WTC11 (cell line): Measurements from ENCODE around the gene MTNR1A. TPM values are rescaled to one million over a fixed set of nuclear protein-coding genes. Genes with fewer than 3 reads are reported as not detected.

Source experiments
- ATAC-seq: fragments of 200-7000 bp; cut with Tn5 transposase; 2 replicates; pipeline ENCODE4 v1.10.0; 2021; ENCODE audit warnings: mild to moderate bottlenecking, moderate library complexity
- CTCF ChIA-PET: fragments of 300-600 bp; sonication (Branson Sonifier 250); formaldehyde crosslinking; loops from one replicate; lab custom pipeline; 2021; ENCODE audit warnings: antibody characterized with exemption; lab: Charles Lee
- POLR2A ChIA-PET: fragments of 350-600 bp; sonication (Branson Sonifier 250); formaldehyde crosslinking; loops from one replicate; lab custom pipeline; 2021; ENCODE audit warnings: antibody characterized with exemption; lab: Charles Lee
- DNase-seq: peaks from one replicate; pipeline ENCODE4 v3.0.0; 2021; ENCODE audit warnings: low spot score
- H3K27ac Mint-ChIP-seq: 2 replicates; pipeline ENCODE4 v1.8.0; 2021; ENCODE audit warnings: mixed read lengths
- H3K27me3 Mint-ChIP-seq: 2 replicates; pipeline ENCODE4 v1.8.0; 2021; ENCODE audit warnings: low read depth, mild to moderate bottlenecking, moderate library complexity, mixed read lengths
- H3K36me3 Mint-ChIP-seq: 2 replicates; pipeline ENCODE4 v1.8.0; 2021; ENCODE audit warnings: mixed read lengths
- H3K4me1 Mint-ChIP-seq: 2 replicates; pipeline ENCODE4 v1.8.0; 2022; ENCODE audit warnings: mixed read lengths
- H3K4me3 Mint-ChIP-seq: 2 replicates; pipeline ENCODE4 v1.8.0; 2021; ENCODE audit warnings: mild to moderate bottlenecking, moderate library complexity, mixed read lengths
- H3K9me3 Mint-ChIP-seq: 2 replicates; pipeline ENCODE4 v1.8.0; 2021; ENCODE audit warnings: mixed read lengths
- AR ChIP-seq: fragments of 250-450 bp; sonication (Bioruptor Pico); IDR thresholded peaks from 2 replicates; pipeline ENCODE4 v1.9.0; 2021; ENCODE audit warnings: mild to moderate bottlenecking
- EMX1 ChIP-seq: fragments of 250-450 bp; sonication (Bioruptor Pico); IDR thresholded peaks from 2 replicates; pipeline ENCODE4 v1.8.0; 2021; ENCODE audit warnings: mild to moderate bottlenecking
- ETV6 ChIP-seq: sonication (generic); formaldehyde crosslinking; IDR thresholded peaks from 2 replicates; pipeline ENCODE4 v1.8.1; 2022; ENCODE audit warnings: mild to moderate bottlenecking, missing genetic modification reagents
- FOXK1 ChIP-seq: sonication (generic); formaldehyde crosslinking; IDR thresholded peaks from 2 replicates; pipeline ENCODE4 v1.8.0; 2022; ENCODE audit warnings: mild to moderate bottlenecking, moderate library complexity, missing genetic modification reagents
- HMGA2 ChIP-seq: fragments of 250-450 bp; sonication (Bioruptor Pico); IDR thresholded peaks from 2 replicates; pipeline ENCODE4 v1.4.0; 2021; ENCODE audit warnings: mild to moderate bottlenecking, moderate library complexity
- HMGXB4 ChIP-seq: sonication (generic); formaldehyde crosslinking; IDR thresholded peaks from 2 replicates; pipeline ENCODE4 v1.8.1; 2023; ENCODE audit warnings: mild to moderate bottlenecking, moderate library complexity, missing genetic modification reagents
- NFATC4 ChIP-seq: fragments of 250-450 bp; sonication (Bioruptor Pico); IDR thresholded peaks from 2 replicates; pipeline ENCODE4 v1.9.0; 2021; ENCODE audit warnings: mild to moderate bottlenecking
- OVOL2 ChIP-seq: fragments of 250-450 bp; sonication (Bioruptor Pico); IDR thresholded peaks from 2 replicates; pipeline ENCODE4 v1.9.0; 2021; ENCODE audit warnings: mild to moderate bottlenecking, borderline replicate concordance
- PRDM15 ChIP-seq: sonication (generic); formaldehyde crosslinking; IDR thresholded peaks from 2 replicates; pipeline ENCODE4 v1.8.0; 2022; ENCODE audit warnings: missing genetic modification reagents
- SMAD4 ChIP-seq: sonication (generic); formaldehyde crosslinking; IDR thresholded peaks from 2 replicates; pipeline ENCODE4 v1.8.0; 2022; ENCODE audit warnings: mild to moderate bottlenecking, missing genetic modification reagents
- SOX15 ChIP-seq: fragments of 250-450 bp; sonication (Bioruptor Pico); IDR thresholded peaks from 2 replicates; pipeline ENCODE4 v1.9.0; 2021; ENCODE audit warnings: mild to moderate bottlenecking
- ZBTB21 ChIP-seq: sonication (generic); formaldehyde crosslinking; IDR thresholded peaks from 2 replicates; pipeline ENCODE4 v1.8.1; 2023; ENCODE audit warnings: mild to moderate bottlenecking, missing genetic modification reagents, borderline replicate concordance
- ZNF138 ChIP-seq: sonication (generic); formaldehyde crosslinking; conservative IDR thresholded peaks from 2 replicates; pipeline ENCODE4 v1.8.1; 2022; ENCODE audit warnings: mild to moderate bottlenecking, moderate library complexity, missing genetic modification reagents
- ZNF232 ChIP-seq: sonication (generic); formaldehyde crosslinking; IDR thresholded peaks from 2 replicates; pipeline ENCODE4 v1.8.0; 2022; ENCODE audit warnings: mild to moderate bottlenecking, missing genetic modification reagents
- ZNF263 ChIP-seq: sonication (generic); formaldehyde crosslinking; IDR thresholded peaks from 2 replicates; pipeline ENCODE4 v1.8.1; 2022; ENCODE audit warnings: low read depth, mild to moderate bottlenecking, moderate library complexity, missing genetic modification reagents
- ZNF317 ChIP-seq: sonication (generic); formaldehyde crosslinking; IDR thresholded peaks from 2 replicates; pipeline ENCODE4 v1.8.1; 2023; ENCODE audit warnings: low read depth, mild to moderate bottlenecking, moderate library complexity, missing genetic modification reagents, borderline replicate concordance
- ZNF423 ChIP-seq: fragments of 250-450 bp; sonication (Bioruptor Pico); IDR thresholded peaks from 2 replicates; pipeline ENCODE4 v2.1.2; 2022; ENCODE audit warnings: mild to moderate bottlenecking, moderate library complexity
- ZNF671 ChIP-seq: fragments of 250-450 bp; sonication (Bioruptor Pico); IDR thresholded peaks from 2 replicates; pipeline ENCODE4 v1.8.0; 2021; ENCODE audit warnings: mild to moderate bottlenecking
- total RNA-seq: library from RNA; stranded (reverse); gene quantifications from 3 replicates; pipeline ENCODE4 v1.2.3, GENCODE V29; 2021
- TF ChIP-seq, protein P1 (sequence below): fragments of 250-450 bp; sonication (Bioruptor Pico); conservative IDR thresholded peaks from 2 replicates; pipeline ENCODE4 v1.9.0; 2021; ENCODE audit warnings: mild to moderate bottlenecking

Gene MTNR1A
- total RNA-seq, 1 experiment from 2014 or later: 1.0 TPM

GRCh38 chr4:186592966-186593586 lies 37.7 kb upstream of the MTNR1A start:
- ATAC-seq: no peak

More at GRCh38 chr4:186592966-186593586, 37.7 kb upstream of the MTNR1A start:
- H3K27ac Mint-ChIP-seq: peak overlapping the region; percentile 78; the same call in 1 of the 2 replicates
- no peak overlapping the region for H3K4me3 Mint-ChIP-seq
- H3K4me1 Mint-ChIP-seq: peaks cover 2% of the 10 kb centered on the region; the same call in 1 of the 2 replicates
- H3K36me3 Mint-ChIP-seq: peaks cover 58% of the 10 kb centered on the region
- ChIA-PET POLR2A (no interaction called here), CTCF (no interaction called here)
- H3K27me3 Mint-ChIP-seq: no peaks in the 10 kb centered on the region
- no peak for TF ChIP-seq HMGXB4 (CRISPR knock-in tag)
- no peak for TF ChIP-seq SOX15 (CRISPR knock-in tag)
- no peak for TF ChIP-seq NFATC4 (CRISPR knock-in tag)
- no peak for TF ChIP-seq OVOL2 (CRISPR knock-in tag)
- TF ChIP-seq ZNF423 (CRISPR knock-in tag): no peak
- no peak for TF ChIP-seq PRDM15 (CRISPR knock-in tag)
- TF ChIP-seq ZNF232 (CRISPR knock-in tag): no peak
- TF ChIP-seq HMGA2 (CRISPR knock-in tag): no peak
- no peak for TF ChIP-seq FOXK1 (CRISPR knock-in tag)
- no peak for TF ChIP-seq SMAD4 (CRISPR knock-in tag)
- no peak for TF ChIP-seq ETV6 (CRISPR knock-in tag)
- TF ChIP-seq, protein P1, sequence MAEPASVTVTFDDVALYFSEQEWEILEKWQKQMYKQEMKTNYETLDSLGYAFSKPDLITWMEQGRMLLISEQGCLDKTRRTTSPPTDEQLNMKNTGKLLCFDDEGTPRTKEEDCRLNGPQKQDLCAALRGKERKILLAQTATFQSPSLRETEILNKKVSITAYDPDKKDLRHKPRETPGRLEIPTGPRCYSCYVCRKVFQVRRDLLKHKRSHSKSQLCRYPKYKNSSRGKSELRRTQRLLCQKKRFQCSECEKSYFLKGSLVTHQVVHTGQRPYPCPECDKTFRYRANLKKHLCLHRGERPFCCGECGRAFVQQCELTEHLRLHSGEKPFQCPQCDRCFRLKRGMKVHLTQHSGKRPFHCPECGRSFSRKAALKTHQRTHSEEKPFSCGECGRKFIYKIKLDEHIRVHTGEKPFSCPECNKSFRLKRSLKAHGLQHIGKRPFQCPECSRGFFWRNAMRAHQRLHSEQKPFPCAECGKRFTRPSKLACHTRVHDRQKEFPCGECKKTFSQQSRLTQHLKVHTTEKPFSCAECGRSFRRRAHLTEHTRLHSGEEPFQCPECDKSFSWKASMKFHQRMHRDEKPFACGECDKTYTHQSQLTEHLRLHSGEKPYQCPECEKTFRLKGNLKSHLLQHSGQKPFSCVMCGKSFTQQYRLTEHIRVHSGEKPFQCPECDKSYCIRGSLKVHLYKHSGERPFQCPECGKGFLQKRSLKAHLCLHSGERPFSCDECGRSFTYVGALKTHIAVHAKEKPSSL (CRISPR knock-in tag): no peak
- TF ChIP-seq AR (CRISPR knock-in tag): no peak
- TF ChIP-seq ZNF671 (CRISPR knock-in tag): no peak
- no peak for TF ChIP-seq ZBTB21
- no peak for TF ChIP-seq EMX1 (CRISPR knock-in tag)
- no peak for TF ChIP-seq ZNF138 (CRISPR knock-in tag)
- TF ChIP-seq ZNF263 (CRISPR knock-in tag): no peak
- TF ChIP-seq ZNF317: no peak
- no peak for DNase-seq
- H3K9me3 Mint-ChIP-seq: no peaks in the 10 kb centered on the region
